Liver (tissue), 3 donors: Measurements from ENCODE around the gene SLC51B.

Source experiments
- CTCF ChIP-seq: fragments of 150-350 bp; IDR thresholded peaks from 2 replicates; pipeline ENCODE4 v1.5.1; 2017; ENCODE audit warnings: improper control_type of control experiment, low read depth, low read length; ENCODE audit not compliant: missing input control
- MAX ChIP-seq: IDR thresholded peaks from 2 replicates; pipeline ENCODE4 v1.6.1; 2016; ENCODE audit warnings: antibody characterized with exemption
- REST ChIP-seq: IDR thresholded peaks from 2 replicates; pipeline ENCODE4 v1.6.1; 2016; ENCODE audit warnings: antibody characterized with exemption, mild to moderate bottlenecking
- TAF1 ChIP-seq: conservative IDR thresholded peaks from 2 replicates; pipeline ENCODE4 v1.6.1; 2016; ENCODE audit warnings: antibody characterized with exemption, mild to moderate bottlenecking
- YY1 ChIP-seq: IDR thresholded peaks from 2 replicates; pipeline ENCODE4 v1.6.1; 2016; ENCODE audit warnings: antibody characterized with exemption, mild to moderate bottlenecking
- ZBTB33 ChIP-seq: IDR thresholded peaks from 2 replicates; pipeline ENCODE4 v1.6.1; 2016; ENCODE audit warnings: antibody characterized with exemption
- donor health status: healthy.
- donor health status: healthy.

- TF ChIP-seq MAX (no peak), CTCF (no peak), TAF1 (no peak), REST (no peak), ZBTB33 (no peak), YY1 (no peak)
Measured at GRCh38 chr15:65034719-65035118, 10.5 kb upstream of the SLC51B start.
